Neutrophil (primary cell): ENCODE measurements around the gene MPP7.
"Not testable (repeated sequence)": the region's sequence is repeated elsewhere in the genome, so short reads cannot be mapped to it uniquely, and the experiment has no call there.

Source experiments
- H3K27ac ChIP-seq: fragments of 200-600 bp; sonication (generic); 2 replicates; pipeline ENCODE4 v1.5.1; 2016; ENCODE audit warnings: mild to moderate bottlenecking, moderate library complexity
- H3K27me3 ChIP-seq: fragments of 200-600 bp; sonication (generic); 2 replicates; pipeline ENCODE4 v1.6.0; 2016; ENCODE audit warnings: mild to moderate bottlenecking
- H3K36me3 ChIP-seq: fragments of 200-600 bp; sonication (generic); 2 replicates; pipeline ENCODE4 v1.5.1; 2017
- H3K4me1 ChIP-seq, 2 experiments: fragments of 200-600 bp in 1 of 2; sonication (generic) in 1 of 2; 1 replicate in 1 of 2; 2 replicates in 1 of 2; pipeline versions ENCODE4 v1.5.1 to v1.6.1; 2013 to 2016; ENCODE audit warnings: low read depth in 1 of 2, low read length in 1 of 2, mild to moderate bottlenecking in 1 of 2, moderate library complexity in 1 of 2; ENCODE audit not compliant: control insufficient read depth in 1 of 2, insufficient read depth in 1 of 2
- H3K4me3 ChIP-seq, 2 experiments: fragments of 200-600 bp in 1 of 2; sonication (generic) in 1 of 2; 1 replicate in 1 of 2; 2 replicates in 1 of 2; pipeline ENCODE4 v1.5.1; 2013 to 2016; ENCODE audit warnings: low read depth in 1 of 2, low read length in 1 of 2, mild to moderate bottlenecking in 1 of 2, moderate library complexity in 1 of 2
- H3K9me3 ChIP-seq: fragments of 200-600 bp; sonication (generic); 2 replicates; pipeline ENCODE4 v1.5.1; 2016
- CTCF ChIP-seq: fragments of 200-600 bp; sonication (generic); IDR thresholded peaks from 2 replicates; pipeline ENCODE4 v1.5.1; 2016; ENCODE audit warnings: antibody characterized with exemption

Gene MPP7

GRCh38 chr10:28326516-28327490 lies 23.9 kb upstream of the MPP7 start:
- Histone ChIP-seq H3K4me3 (no peak overlapping the region), H3K36me3 (no peaks in the 10 kb centered on the region), H3K9me3 (no peaks in the 10 kb centered on the region), H3K27ac (peak overlapping the region; percentile 32), H3K27me3 (no peaks in the 10 kb centered on the region), H3K4me1 (peaks cover 24 to 31% of the 10 kb centered on the region in 2 experiments)
- no peak for TF ChIP-seq CTCF

GRCh38 chr10:28320799-28321198 lies 17.9 kb upstream of the MPP7 start:
- TF ChIP-seq CTCF, result no peak
- Histone ChIP-seq H3K27ac (no peak overlapping the region), H3K4me3 (no peak overlapping the region), H3K4me1 (no peaks in the 10 kb centered on the region), H3K9me3 (no peaks in the 10 kb centered on the region), H3K36me3 (no peaks in the 10 kb centered on the region), H3K27me3 (no peaks in the 10 kb centered on the region)

GRCh38 chr10:28320090-28320489 lies 17.2 kb upstream of the MPP7 start:
- H3K27me3 ChIP-seq, result no peaks in the 10 kb centered on the region
- H3K36me3 ChIP-seq, result no peaks in the 10 kb centered on the region
- no peaks in the 10 kb centered on the region for H3K9me3 ChIP-seq
- H3K27ac ChIP-seq, result no peak overlapping the region
- H3K4me3 ChIP-seq, result no peak overlapping the region
- H3K4me1 ChIP-seq, result peaks cover 3 to 7% of the 10 kb centered on the region in 2 experiments
- TF ChIP-seq CTCF, result no peak

GRCh38 chr10:28319061-28319460 lies 16.2 kb upstream of the MPP7 start:
- H3K27me3 ChIP-seq, H3K4me1 ChIP-seq, H3K27ac ChIP-seq, H3K4me3 ChIP-seq, H3K36me3 ChIP-seq, H3K9me3 ChIP-seq: not testable (repeated sequence)

GRCh38 chr10:28318626-28319025 lies 15.8 kb upstream of the MPP7 start:
- Histone ChIP-seq H3K4me3 (no peak overlapping the region), H3K4me1 (peaks cover 3 to 7% of the 10 kb centered on the region in 2 experiments), H3K9me3 (no peaks in the 10 kb centered on the region), H3K27ac (no peak overlapping the region), H3K36me3 (no peaks in the 10 kb centered on the region), H3K27me3 (no peaks in the 10 kb centered on the region)
- no peak for TF ChIP-seq CTCF

- Histone ChIP-seq H3K27me3 (no peaks in the 10 kb centered on the region), H3K4me1 (peaks cover 3 to 7% of the 10 kb centered on the region in 2 experiments), H3K4me3 (no peak overlapping the region), H3K9me3 (no peaks in the 10 kb centered on the region), H3K36me3 (no peaks in the 10 kb centered on the region), H3K27ac (no peak overlapping the region)
- no peak for TF ChIP-seq CTCF
These were observed 14.9 kb upstream of the MPP7 start for GRCh38 chr10:28317760-28318159.
